Measurements from ENCODE around the gene MYO19. TPM values are rescaled to one million over a fixed set of nuclear protein-coding genes. Genes with fewer than 3 reads are reported as not detected.

The MYO19 gene
- total RNA-seq, 4 donors from 2014 or later: 150 to 286 (median 213) TPM

DNA sequence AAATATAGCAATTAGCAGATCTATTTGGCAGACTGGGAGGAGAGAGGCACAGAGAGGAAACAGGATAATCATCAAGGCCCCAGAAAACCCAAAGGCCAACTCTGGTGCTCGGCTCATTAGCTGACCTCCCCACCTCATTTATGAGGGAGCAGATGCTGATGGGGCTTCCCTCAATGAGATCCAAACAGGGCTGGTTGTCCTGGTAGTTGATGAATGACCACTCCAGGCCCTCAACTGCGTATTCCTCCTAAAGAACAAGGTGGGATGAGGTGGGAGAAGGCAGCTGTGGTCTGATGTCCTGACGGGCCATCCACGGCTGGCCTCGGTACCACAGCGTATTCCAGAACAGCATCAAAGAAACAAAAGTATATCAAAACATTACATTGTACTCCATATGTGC lies 27.4 kb downstream of the MYO19 start:
- no peak for DNase-seq
- Histone ChIP-seq H3K27me3 (no peaks in the 10 kb centered on the region), H3K4me3 (no peak overlapping the region), H3K9me3 (no peaks in the 10 kb centered on the region), H3K27ac (no peak overlapping the region), H3K36me3 (peaks cover 0 to 77% (median 0%) of the 10 kb centered on the region in 3 donors), H3K4me1 (no peaks in the 10 kb centered on the region)
- TF ChIP-seq POLR2A (IDR thresholded peaks at IDR 0.05): no peak
- TF ChIP-seq, protein P1, sequence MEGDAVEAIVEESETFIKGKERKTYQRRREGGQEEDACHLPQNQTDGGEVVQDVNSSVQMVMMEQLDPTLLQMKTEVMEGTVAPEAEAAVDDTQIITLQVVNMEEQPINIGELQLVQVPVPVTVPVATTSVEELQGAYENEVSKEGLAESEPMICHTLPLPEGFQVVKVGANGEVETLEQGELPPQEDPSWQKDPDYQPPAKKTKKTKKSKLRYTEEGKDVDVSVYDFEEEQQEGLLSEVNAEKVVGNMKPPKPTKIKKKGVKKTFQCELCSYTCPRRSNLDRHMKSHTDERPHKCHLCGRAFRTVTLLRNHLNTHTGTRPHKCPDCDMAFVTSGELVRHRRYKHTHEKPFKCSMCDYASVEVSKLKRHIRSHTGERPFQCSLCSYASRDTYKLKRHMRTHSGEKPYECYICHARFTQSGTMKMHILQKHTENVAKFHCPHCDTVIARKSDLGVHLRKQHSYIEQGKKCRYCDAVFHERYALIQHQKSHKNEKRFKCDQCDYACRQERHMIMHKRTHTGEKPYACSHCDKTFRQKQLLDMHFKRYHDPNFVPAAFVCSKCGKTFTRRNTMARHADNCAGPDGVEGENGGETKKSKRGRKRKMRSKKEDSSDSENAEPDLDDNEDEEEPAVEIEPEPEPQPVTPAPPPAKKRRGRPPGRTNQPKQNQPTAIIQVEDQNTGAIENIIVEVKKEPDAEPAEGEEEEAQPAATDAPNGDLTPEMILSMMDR (IDR thresholded peaks at IDR 0.05): no peak

DNA sequence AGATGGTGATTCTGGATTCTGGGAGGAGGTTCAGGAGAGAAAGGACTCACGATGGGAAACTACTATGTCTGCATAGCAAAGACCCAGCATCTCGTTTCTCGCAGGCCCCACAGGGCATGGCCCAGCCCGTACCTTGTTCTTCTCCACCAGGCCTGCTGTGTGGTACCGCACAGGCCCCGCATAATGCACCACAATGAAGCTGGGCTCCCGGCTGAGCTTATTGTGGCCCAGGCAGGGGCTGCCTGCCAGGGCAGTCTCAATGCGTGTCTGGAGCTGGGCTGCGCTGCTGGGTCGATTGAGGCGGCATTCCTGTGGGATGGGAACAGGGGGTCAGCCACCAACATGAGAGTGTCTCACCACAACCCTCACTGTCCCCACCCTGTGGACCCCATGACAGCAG lies 27.8 kb downstream of the MYO19 start:
- H3K9me3 ChIP-seq: no peaks in the 10 kb centered on the region
- no peak for DNase-seq
- no peak overlapping the region for H3K27ac ChIP-seq
- H3K36me3 ChIP-seq: peaks cover 0 to 77% (median 0%) of the 10 kb centered on the region in 3 donors
- H3K4me1 ChIP-seq: no peaks in the 10 kb centered on the region
- no peak for TF ChIP-seq POLR2A (IDR thresholded peaks at IDR 0.05)
- TF ChIP-seq, protein P1 (IDR thresholded peaks at IDR 0.05): no peak
- H3K4me3 ChIP-seq: no peak overlapping the region
- no peaks in the 10 kb centered on the region for H3K27me3 ChIP-seq

- Histone ChIP-seq H3K9me3 (no peaks in the 10 kb centered on the region), H3K27me3 (no peaks in the 10 kb centered on the region), H3K36me3 (peaks cover 0 to 79% (median 0%) of the 10 kb centered on the region in 3 donors), H3K4me1 (no peaks in the 10 kb centered on the region), H3K4me3 (no peak overlapping the region), H3K27ac (no peak overlapping the region)
- TF ChIP-seq, protein P1 (IDR thresholded peaks at IDR 0.05): no peak
- TF ChIP-seq POLR2A (IDR thresholded peaks at IDR 0.05): no peak
- DNase-seq: no peak
Measured at GRCh38 chr17:36506249-36506826, 28.3 kb downstream of the MYO19 start.

DNA sequence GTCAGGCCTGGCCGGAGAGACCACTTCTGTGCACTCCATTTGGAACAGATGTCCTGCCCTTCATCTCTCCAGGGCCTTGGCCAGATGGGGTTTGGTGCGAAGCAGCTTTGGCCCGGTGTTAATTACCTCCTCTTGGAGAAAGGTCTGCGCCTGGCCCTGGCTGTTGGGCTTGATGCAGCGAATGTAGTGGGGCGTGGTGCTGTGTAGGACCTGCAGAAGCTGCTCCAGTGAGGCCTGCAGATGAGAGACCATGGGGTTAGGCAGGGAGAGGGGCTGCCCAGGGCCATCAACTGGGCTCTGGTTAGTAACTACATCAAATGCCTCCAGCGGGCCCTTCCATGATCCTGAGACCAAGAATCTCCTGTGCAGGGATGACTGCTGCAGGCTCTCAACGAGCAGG lies 29.5 kb downstream of the MYO19 start:
- Histone ChIP-seq H3K27ac (no peak overlapping the region), H3K4me3 (no peak overlapping the region), H3K27me3 (no peaks in the 10 kb centered on the region), H3K9me3 (no peaks in the 10 kb centered on the region), H3K36me3 (peaks cover 0 to 74% (median 0%) of the 10 kb centered on the region in 3 donors), H3K4me1 (no peaks in the 10 kb centered on the region)
- no peak for TF ChIP-seq POLR2A (IDR thresholded peaks at IDR 0.05)
- DNase-seq: no peak

DNA sequence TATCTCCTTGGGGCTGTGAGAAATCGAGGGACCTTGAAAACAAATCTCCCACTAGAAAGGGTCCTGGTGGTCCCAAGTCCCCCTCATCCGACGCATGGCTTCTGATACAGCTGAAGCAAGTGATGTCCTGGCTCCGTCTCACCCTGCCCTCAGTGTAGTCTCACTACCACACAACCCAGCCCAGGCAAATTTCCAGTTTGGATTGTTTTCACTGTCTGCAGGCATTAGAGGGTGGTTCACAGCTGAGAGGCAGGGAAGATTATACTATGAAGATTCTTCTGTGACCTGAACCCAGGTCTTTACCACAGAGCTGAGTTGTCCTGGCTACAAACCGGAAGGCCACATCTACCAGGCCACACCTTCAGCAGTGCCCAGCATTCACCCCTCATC lies 30.5 kb downstream of the MYO19 start:
- TF ChIP-seq, protein P1 (IDR thresholded peaks at IDR 0.05): no peak
- TF ChIP-seq POLR2A (IDR thresholded peaks at IDR 0.05): no peak
- H3K27me3 ChIP-seq: no peaks in the 10 kb centered on the region
- H3K9me3 ChIP-seq: no peaks in the 10 kb centered on the region
- H3K36me3 ChIP-seq: peaks cover 0 to 68% (median 0%) of the 10 kb centered on the region in 3 donors
- no peak for DNase-seq
- no peak overlapping the region for H3K4me3 ChIP-seq
- no peaks in the 10 kb centered on the region for H3K4me1 ChIP-seq
- no peak overlapping the region for H3K27ac ChIP-seq

DNA sequence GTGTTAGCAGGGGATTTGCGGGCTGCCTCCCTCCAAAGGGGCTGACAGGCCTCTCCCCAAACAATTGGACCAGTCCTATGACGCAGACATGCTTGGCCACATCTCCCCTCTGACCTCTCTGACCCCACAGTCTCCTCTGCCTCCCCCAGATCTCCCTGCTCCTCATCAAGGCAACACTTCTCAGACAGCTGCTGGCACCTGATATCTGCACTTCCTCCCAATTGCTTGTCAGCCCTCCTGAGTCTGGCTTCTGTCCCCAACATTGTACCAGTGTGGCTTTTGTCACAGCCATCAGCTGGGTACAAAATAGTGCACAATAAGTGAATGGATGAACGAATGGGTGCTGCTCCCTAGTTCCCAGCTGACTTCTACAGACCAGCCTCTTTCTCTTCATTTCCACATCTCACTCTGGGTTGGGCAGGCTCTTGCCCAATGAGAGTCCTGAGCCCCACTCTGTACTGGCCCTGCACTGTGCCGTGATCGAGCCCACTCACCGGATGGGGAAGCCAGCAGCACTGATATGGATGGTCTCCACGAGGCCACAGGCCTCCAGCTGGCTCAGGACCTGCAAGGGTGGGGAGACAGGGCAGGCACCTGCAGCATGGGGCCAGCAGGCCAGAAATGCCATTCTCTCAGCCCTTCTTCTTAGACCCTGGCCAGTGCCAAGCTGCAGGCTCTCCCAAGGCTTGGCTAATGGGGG lies 31.1 kb downstream of the MYO19 start:
- Histone ChIP-seq H3K27ac (no peak overlapping the region), H3K4me1 (no peaks in the 10 kb centered on the region), H3K36me3 (peaks cover 0 to 68% (median 0%) of the 10 kb centered on the region in 3 donors), H3K4me3 (no peak overlapping the region), H3K27me3 (no peaks in the 10 kb centered on the region), H3K9me3 (no peaks in the 10 kb centered on the region)
- DNase-seq: peak in 1 of 3 donors; percentile 29
- TF ChIP-seq POLR2A (IDR thresholded peaks at IDR 0.05): no peak
- TF ChIP-seq, protein P1 (IDR thresholded peaks at IDR 0.05): no peak

All from Peyer's patch (tissue), 4 donors.